DMS 273 treated with DMSO at 0.1 percent for 48 hours (cell line): ENCODE measurements around the gene HIGD1C.

Experiments
- DNase-seq: peaks from one replicate; lab custom pipeline; 2025; lab: John Stamatoyannopoulos, UW

The HIGD1C gene

DNA sequence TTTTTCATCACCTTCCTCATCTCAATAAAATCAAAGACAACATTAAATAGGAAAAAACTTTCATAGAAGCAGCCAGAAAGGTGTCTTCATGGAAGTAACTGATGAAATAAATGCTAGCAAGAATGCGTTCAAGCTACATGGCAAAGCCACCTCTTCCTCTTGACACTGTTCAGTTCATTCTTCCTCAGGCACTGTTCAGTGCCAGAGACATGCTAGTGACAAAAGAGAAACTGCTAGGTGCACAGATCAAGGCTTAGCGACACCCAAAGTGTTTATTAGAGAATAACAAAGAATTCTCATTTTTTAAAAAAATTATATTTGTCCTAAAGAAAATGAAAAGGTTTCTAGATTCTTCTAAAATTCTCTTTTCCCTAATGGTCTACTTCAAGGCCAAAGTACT, 66.6 kb downstream of the HIGD1C start:
- DNase-seq, result no peak

DNA sequence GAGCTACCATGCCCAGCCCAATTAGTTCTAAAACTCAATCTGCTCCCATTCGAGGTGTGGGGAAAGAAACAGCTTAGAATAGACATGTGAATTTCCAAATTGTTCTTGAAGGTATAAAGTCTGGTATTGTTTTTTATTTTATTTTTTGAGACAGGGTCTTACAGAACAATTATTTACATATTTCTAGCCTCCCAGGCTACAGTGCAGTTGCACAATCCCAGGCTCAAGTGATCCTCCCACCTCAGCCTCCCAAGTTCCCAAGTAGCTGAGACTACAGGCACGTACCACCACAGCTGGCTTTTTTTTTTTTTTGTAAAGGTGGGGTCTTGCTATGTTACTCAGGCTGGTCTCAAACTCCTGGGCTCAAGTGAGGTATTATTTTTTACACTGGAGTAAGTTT, 67.6 kb downstream of the HIGD1C start:
- DNase-seq, result no peak
